RPMI7951 (cell line): Measurements from ENCODE around the gene HOXB5. TPM values are rescaled to one million over a fixed set of nuclear protein-coding genes. Genes with fewer than 3 reads are reported as not detected.

ENCODE experiments used
- DNase-seq: peaks from one replicate; pipeline ENCODE4 v3.0.0-alpha.2; 2012; ENCODE audit warnings: low read depth
- total RNA-seq: library from RNA; depleted of rRNA; stranded (reverse); fragments of >200 nt; shearing (Covaris generic); gene quantifications from 2 replicates; pipeline ENCODE4 v1.2.3, GENCODE V29; 2014

HOXB5 gene
- total RNA-seq, 1 experiment from 2014 or later: 0.24 TPM

- peak; percentile 78 for DNase-seq
Observed at GRCh38 chr17:48603959-48604769, 10.6 kb upstream of the HOXB5 start.

GRCh38 chr17:48601539-48602425, 8.2 kb upstream of the HOXB5 start:
- no peak for DNase-seq

- DNase-seq: no peak
Observed at GRCh38 chr17:48601207-48601538, 7.6 kb upstream of the HOXB5 start.

- DNase-seq: no peak
Observed at GRCh38 chr17:48600244-48601098, 6.9 kb upstream of the HOXB5 start.

- no peak for DNase-seq
Observed at GRCh38 chr17:48599354-48599753, 5.8 kb upstream of the HOXB5 start.

GRCh38 chr17:48598736-48599135, 5.2 kb upstream of the HOXB5 start:
- DNase-seq: no peak

- peak; percentile 83 for DNase-seq
Observed at GRCh38 chr17:48597778-48598631, 4.4 kb upstream of the HOXB5 start.

GRCh38 chr17:48597528-48597777, 3.9 kb upstream of the HOXB5 start:
- DNase-seq: no peak

- no peak for DNase-seq
Observed at GRCh38 chr17:48596735-48597527, 3.4 kb upstream of the HOXB5 start.

- DNase-seq: no peak
Observed at GRCh38 chr17:48596000-48596734, 2.6 kb upstream of the HOXB5 start.

- no peak for DNase-seq
Observed at GRCh38 chr17:48595278-48595999, 1.9 kb upstream of the HOXB5 start.

GRCh38 chr17:48594538-48595277, 1.1 kb upstream of the HOXB5 start:
- no peak for DNase-seq

- peak; percentile 45 for DNase-seq
Observed at GRCh38 chr17:48593840-48594537, 410 bp upstream of the HOXB5 start.

- DNase-seq: no peak
Observed at GRCh38 chr17:48592577-48592976, 1.0 kb downstream of the HOXB5 start.

- no peak for DNase-seq
Observed at GRCh38 chr17:48592057-48592514, 1.5 kb downstream of the HOXB5 start.

- DNase-seq: no peak
Observed at GRCh38 chr17:48591255-48592056, 2.1 kb downstream of the HOXB5 start.
